Upper lobe of left lung (tissue), 6 donors: ENCODE measurements around the gene SH3RF1. TPM values are rescaled to one million over a fixed set of nuclear protein-coding genes. Genes with fewer than 3 reads are reported as not detected.

Experiments used
- ATAC-seq, 2 donors: fragments of 200-7000 bp; cut with Tn5 transposase; one replicate each; pipeline ENCODE4 v1.9.1; 2022; ENCODE audit warnings: mild to moderate bottlenecking in 2 of 2, moderate library complexity in 2 of 2; ENCODE audit not compliant: low FRiP score in 2 of 2
- DNase-seq, 2 donors: peaks; one replicate each; pipeline ENCODE4 v3.0.0-alpha.2; 2019 to 2020
- H3K27ac ChIP-seq, 4 donors: fragments of 200-600 bp; sonication (generic); one replicate each; pipeline ENCODE4 v1.5.1; 2016 to 2019
- H3K27me3 ChIP-seq, 4 donors: fragments of 200-600 bp; sonication (generic); one replicate each; pipeline ENCODE4 v1.5.1; 2017 to 2019
- H3K36me3 ChIP-seq, 4 donors: fragments of 200-600 bp; sonication (generic); one replicate each; pipeline ENCODE4 v1.5.1; 2016 to 2019
- H3K4me1 ChIP-seq, 4 donors: fragments of 200-600 bp; sonication (generic); one replicate each; pipeline ENCODE4 v1.5.1; 2018 to 2019
- H3K4me3 ChIP-seq, 4 donors: fragments of 200-600 bp; sonication (generic); one replicate each; pipeline ENCODE4 v1.5.1; 2017 to 2019; ENCODE audit warnings: mild to moderate bottlenecking in 2 of 4, moderate library complexity in 1 of 4
- H3K9me3 ChIP-seq, 4 donors: fragments of 200-600 bp; sonication (generic); one replicate each; pipeline ENCODE4 v1.5.1; 2018 to 2019
- EP300 ChIP-seq, 4 donors: sonication (generic); formaldehyde crosslinking; IDR thresholded peaks; one replicate each; pipeline ENCODE4 v1.5.1; 2017; ENCODE audit warnings: antibody characterized with exemption in 4 of 4, control low read depth in 2 of 4
- POLR2A ChIP-seq, 4 donors: fragments of 450-650 bp; IDR thresholded peaks; one replicate each; pipeline ENCODE4 v1.5.1; 2016 to 2017; ENCODE audit warnings: antibody characterized with exemption in 4 of 4, mild to moderate bottlenecking in 2 of 4
- POLR2AphosphoS5 ChIP-seq, 2 donors: sonication (generic); formaldehyde crosslinking; IDR thresholded peaks; one replicate each; pipeline ENCODE4 v1.5.1; 2017; ENCODE audit warnings: antibody characterized with exemption in 2 of 2
- WGBS, 2 donors: methylation state at CpG; one replicate each; pipeline ENCODE4 v1.1.5; 2017 to 2018; 5-methylcytosine and 5-hydroxymethylcytosine counted together
- total RNA-seq, 6 donors: library from RNA; depleted of rRNA in 4 of 6; stranded (reverse); fragments of >200 nt in 4 of 6; gene quantifications; one replicate each; pipeline versions ENCODE4 v1.1.0 to v1.2.1, GENCODE V29; 2016 to 2021
- TF ChIP-seq, protein P1 (sequence below), 6 experiments: fragments of 450-650 bp in 4 of 6; fragments of 200-600 bp in 2 of 6; sonication (generic) in 2 of 6; IDR thresholded peaks; one replicate each; pipeline ENCODE4 v1.5.1; 2016 to 2019; ENCODE audit warnings: antibody characterized with exemption in 6 of 6
- donor health status: DM: no; HTN: no; CAD: no; lungs with moderate emphysema.
- donor health status: DM: no; HTN: yes; CAD: no; lungs with severe emphysema.

The SH3RF1 gene
- total RNA-seq, 6 donors from 2014 or later, result 27.1 to 38.7 (median 34.3) TPM

DNA sequence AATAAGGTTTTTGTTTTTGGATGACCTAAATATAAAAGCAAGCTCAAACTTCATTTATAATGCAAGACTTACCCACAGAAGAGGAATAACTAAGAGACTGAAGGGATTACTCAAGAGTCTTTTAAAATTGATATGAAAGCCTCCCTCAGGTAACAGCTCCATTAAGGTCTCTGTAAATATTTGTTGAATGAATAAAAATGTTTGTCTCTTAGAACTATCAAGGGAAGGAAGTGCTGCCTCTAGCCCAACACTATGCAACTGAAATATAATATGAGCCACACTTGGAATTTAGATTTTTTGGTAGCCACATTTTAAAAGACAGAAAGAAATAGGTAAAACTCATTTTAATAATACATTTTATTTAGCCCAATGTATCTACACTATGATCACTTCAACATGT is 127.8 kb downstream of the SH3RF1 start:
- ATAC-seq (no peak), DNase-seq (no peak)
- H3K4me1 ChIP-seq, result peaks cover 0 to 7% (median 2%) of the 10 kb centered on the region in 4 donors
- H3K27me3 ChIP-seq, result no peaks in the 10 kb centered on the region
- no peak overlapping the region for H3K27ac ChIP-seq
- no peaks in the 10 kb centered on the region for H3K36me3 ChIP-seq
- H3K9me3 ChIP-seq, result no peaks in the 10 kb centered on the region
- TF ChIP-seq, protein P1, sequence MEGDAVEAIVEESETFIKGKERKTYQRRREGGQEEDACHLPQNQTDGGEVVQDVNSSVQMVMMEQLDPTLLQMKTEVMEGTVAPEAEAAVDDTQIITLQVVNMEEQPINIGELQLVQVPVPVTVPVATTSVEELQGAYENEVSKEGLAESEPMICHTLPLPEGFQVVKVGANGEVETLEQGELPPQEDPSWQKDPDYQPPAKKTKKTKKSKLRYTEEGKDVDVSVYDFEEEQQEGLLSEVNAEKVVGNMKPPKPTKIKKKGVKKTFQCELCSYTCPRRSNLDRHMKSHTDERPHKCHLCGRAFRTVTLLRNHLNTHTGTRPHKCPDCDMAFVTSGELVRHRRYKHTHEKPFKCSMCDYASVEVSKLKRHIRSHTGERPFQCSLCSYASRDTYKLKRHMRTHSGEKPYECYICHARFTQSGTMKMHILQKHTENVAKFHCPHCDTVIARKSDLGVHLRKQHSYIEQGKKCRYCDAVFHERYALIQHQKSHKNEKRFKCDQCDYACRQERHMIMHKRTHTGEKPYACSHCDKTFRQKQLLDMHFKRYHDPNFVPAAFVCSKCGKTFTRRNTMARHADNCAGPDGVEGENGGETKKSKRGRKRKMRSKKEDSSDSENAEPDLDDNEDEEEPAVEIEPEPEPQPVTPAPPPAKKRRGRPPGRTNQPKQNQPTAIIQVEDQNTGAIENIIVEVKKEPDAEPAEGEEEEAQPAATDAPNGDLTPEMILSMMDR (IDR thresholded peaks at IDR 0.05), result no peak
- TF ChIP-seq POLR2A (IDR thresholded peaks at IDR 0.05), result no peak
- TF ChIP-seq POLR2AphosphoS5 (IDR thresholded peaks at IDR 0.05), result no peak
- no peak for TF ChIP-seq EP300 (IDR thresholded peaks at IDR 0.05)
- H3K4me3 ChIP-seq, result no peak overlapping the region

DNA sequence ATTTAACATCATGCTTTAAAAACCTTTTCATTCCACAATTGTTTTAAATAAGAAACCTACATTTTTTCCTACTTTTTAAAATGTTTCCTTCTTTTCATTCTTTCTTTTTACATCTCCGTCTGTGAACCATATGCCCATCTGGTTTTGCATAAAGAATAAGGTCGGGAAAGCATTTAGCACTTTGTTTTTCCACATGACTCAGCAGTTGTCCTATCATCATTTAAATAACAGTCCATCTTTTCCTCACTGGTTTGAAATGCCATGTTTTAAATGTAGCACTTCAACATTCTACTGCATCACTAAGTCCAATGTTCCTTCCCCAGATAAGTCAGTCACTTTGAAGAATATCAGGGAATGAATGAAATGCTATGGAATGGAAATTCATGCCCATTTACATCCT is 128.4 kb downstream of the SH3RF1 start:
- no peaks in the 10 kb centered on the region for H3K36me3 ChIP-seq
- H3K27me3 ChIP-seq, result no peaks in the 10 kb centered on the region
- H3K27ac ChIP-seq, result no peak overlapping the region
- no peaks in the 10 kb centered on the region for H3K9me3 ChIP-seq
- peaks cover 0 to 7% (median 2%) of the 10 kb centered on the region in 4 donors for H3K4me1 ChIP-seq
- ATAC-seq (no peak), DNase-seq (no peak)
- H3K4me3 ChIP-seq, result no peak overlapping the region
- 83 to 90% methylated on average over 2 of the region's 2 CpGs for WGBS, 2 donors
- TF ChIP-seq, protein P1 (IDR thresholded peaks at IDR 0.05), result no peak
- TF ChIP-seq POLR2AphosphoS5 (IDR thresholded peaks at IDR 0.05) (no peak), EP300 (IDR thresholded peaks at IDR 0.05) (no peak)

DNA sequence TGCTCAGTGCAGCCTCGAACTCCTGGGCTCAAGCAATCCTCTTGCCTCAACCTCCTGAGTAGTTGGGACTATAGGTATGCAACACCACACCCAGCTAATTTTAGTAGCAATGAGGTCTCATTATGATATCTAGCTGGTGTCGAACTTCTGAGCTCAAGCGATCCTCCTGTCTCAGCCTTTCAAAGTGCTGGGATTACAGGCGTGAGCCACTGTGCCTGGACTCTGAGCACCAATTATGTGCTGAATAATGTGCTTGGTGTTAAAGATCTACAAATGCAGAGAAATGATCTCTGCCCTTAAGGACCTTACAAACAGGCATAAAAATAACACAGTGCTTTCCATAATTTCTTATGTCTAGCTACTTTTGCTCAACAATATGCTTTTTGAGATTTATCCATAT is 131.7 kb downstream of the SH3RF1 start:
- H3K4me1 ChIP-seq, result peaks cover 7 to 24% (median 17%) of the 10 kb centered on the region in 4 donors
- WGBS, 2 donors, result 94 to 96% methylated on average over 4 of the region's 4 CpGs
- ATAC-seq (no peak), DNase-seq (no peak)
- H3K27ac ChIP-seq, result peak overlapping the region in 1 of 4 donors; percentile 40
- peaks cover 0 to 20% (median 6%) of the 10 kb centered on the region in 4 donors for H3K36me3 ChIP-seq
- no peak overlapping the region for H3K4me3 ChIP-seq
- TF ChIP-seq, protein P1 (IDR thresholded peaks at IDR 0.05), result no peak
- TF ChIP-seq EP300 (IDR thresholded peaks at IDR 0.05) (no peak), POLR2A (IDR thresholded peaks at IDR 0.05) (no peak), POLR2AphosphoS5 (IDR thresholded peaks at IDR 0.05) (no peak)
- H3K27me3 ChIP-seq, result no peaks in the 10 kb centered on the region
- H3K9me3 ChIP-seq, result no peaks in the 10 kb centered on the region

DNA sequence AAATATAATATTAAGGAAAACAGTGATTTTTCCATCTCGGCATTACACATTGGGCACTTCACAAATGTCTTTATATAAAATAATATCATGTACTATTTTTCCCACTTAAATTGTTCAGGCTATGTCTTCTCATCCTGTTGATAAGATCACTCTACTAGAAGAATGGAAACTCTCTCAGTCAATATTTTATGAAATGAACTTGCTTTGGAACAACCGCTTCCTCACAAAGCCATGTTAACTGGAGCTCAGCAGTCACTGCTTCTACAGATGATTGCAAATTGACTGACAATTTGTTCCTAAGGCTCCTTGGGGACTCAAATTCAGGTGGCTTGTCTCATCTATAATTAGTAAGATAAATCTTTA is 133.2 kb downstream of the SH3RF1 start:
- DNase-seq (no peak), ATAC-seq (no peak)
- TF ChIP-seq EP300 (IDR thresholded peaks at IDR 0.05) (no peak), POLR2A (IDR thresholded peaks at IDR 0.05) (no peak), POLR2AphosphoS5 (IDR thresholded peaks at IDR 0.05) (no peak)
- TF ChIP-seq, protein P1 (IDR thresholded peaks at IDR 0.05), result no peak
- 66 to 73% methylated on average over 2 of the region's 2 CpGs for WGBS, 2 donors
- Histone ChIP-seq H3K4me3 (no peak overlapping the region), H3K9me3 (no peaks in the 10 kb centered on the region), H3K4me1 (peaks cover 3 to 28% (median 20%) of the 10 kb centered on the region in 4 donors), H3K36me3 (peaks cover 0 to 31% (median 6%) of the 10 kb centered on the region in 4 donors), H3K27me3 (no peaks in the 10 kb centered on the region), H3K27ac (peak overlapping the region in 1 of 4 donors; percentile 30)

DNA sequence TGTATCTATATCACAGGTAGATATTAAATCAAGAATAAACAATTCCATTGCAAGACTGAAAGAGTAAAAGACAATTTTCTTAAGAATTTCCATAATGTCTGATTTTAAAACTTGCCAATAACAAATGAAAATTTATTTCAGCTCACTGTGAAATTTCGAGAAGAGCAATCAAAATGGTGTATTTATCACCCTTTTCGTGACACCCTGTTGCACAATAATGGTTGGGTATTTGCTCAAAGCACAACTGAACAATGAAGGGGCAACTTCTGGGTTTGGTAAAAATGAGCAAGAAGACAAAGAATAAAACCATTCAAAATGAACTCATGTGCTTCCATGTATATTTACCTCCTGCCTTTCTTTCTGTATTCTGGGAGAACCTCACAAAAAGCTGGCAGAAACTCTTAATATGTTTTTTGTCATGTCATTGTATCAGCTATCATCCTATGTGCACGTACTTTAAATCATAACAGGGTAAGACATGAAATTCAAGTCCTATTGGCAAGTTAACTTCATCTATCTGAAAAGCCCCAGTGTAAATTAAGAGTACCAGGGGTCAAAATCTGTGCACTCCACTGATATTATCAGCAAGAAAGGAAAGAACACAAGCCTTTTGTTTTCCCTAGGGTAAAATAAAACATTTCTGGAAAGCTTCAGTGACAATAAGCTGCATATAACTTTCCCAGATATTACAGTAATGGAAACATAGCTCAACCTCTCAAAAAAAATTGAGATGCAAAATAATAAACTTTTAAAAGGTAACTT is 133.8 kb downstream of the SH3RF1 start:
- DNase-seq (no peak), ATAC-seq (no peak)
- Histone ChIP-seq H3K4me1 (peaks cover 4 to 28% (median 20%) of the 10 kb centered on the region in 4 donors), H3K36me3 (peaks cover 0 to 35% (median 7%) of the 10 kb centered on the region in 4 donors), H3K27ac (peak overlapping the region in 2 of 4 donors; percentile 24 to 45), H3K4me3 (no peak overlapping the region), H3K9me3 (no peaks in the 10 kb centered on the region), H3K27me3 (no peaks in the 10 kb centered on the region)
- WGBS, 2 donors, result 69 to 84% methylated on average over 3 of the region's 3 CpGs
- TF ChIP-seq EP300 (IDR thresholded peaks at IDR 0.05), result no peak
- no peak for TF ChIP-seq POLR2AphosphoS5 (IDR thresholded peaks at IDR 0.05)
- no peak for TF ChIP-seq POLR2A (IDR thresholded peaks at IDR 0.05)
- TF ChIP-seq, protein P1 (IDR thresholded peaks at IDR 0.05), result no peak
